ENCODE measurements around the gene ATP8A1.

- no peak for TF ChIP-seq POLR2A (IDR thresholded peaks at IDR 0.05)
- no peak for TF ChIP-seq CTCF (IDR thresholded peaks at IDR 0.05)
These were observed 137.0 kb downstream of the ATP8A1 start for GRCh38 chr4:42519803-42520417.
